ENCODE results near the gene SGTA.
"Not testable (repeated sequence)": the region's sequence is repeated elsewhere in the genome, so short reads cannot be mapped to it uniquely, and the experiment has no call there.

Gene SGTA

DNA sequence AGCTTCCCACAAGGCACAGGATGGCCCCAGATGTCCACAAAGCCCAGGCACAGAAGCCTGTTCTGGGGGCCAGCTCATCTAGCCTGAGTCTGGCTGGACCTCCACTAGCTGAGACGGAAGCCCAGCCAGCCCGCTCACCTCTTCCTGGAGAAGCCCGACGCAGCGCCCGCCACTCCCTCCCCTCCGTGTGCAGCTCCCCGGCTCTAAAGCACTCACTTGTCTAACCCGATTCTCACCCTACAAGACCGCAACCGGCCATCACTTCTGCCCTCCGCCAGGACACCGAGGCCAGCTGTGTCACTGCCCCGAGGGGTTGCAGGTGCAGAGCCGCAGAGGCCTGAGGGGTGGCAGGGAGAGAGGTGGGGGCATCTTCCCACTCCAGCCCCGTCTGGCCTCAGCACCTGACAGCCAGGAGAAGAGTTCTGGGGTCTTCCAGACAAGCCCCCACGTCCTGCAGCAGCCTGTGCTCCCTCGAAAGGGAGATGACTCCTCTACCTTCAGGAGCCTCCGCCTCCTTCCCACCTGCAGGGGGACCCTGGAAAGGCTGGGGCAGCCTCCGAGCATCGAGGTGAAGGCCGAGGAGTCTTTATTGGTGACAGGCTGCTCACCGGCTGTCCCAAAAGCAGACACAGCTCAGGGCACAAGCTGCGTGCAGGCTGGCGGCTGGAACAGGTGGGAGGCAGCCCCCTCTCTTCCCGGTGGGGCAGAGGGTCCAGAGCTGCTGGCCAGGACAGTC lies 56.0 kb downstream of the SGTA start:
- DNase-seq (ENCODE audit: low read depth in 2 of 2): no peak

DNA sequence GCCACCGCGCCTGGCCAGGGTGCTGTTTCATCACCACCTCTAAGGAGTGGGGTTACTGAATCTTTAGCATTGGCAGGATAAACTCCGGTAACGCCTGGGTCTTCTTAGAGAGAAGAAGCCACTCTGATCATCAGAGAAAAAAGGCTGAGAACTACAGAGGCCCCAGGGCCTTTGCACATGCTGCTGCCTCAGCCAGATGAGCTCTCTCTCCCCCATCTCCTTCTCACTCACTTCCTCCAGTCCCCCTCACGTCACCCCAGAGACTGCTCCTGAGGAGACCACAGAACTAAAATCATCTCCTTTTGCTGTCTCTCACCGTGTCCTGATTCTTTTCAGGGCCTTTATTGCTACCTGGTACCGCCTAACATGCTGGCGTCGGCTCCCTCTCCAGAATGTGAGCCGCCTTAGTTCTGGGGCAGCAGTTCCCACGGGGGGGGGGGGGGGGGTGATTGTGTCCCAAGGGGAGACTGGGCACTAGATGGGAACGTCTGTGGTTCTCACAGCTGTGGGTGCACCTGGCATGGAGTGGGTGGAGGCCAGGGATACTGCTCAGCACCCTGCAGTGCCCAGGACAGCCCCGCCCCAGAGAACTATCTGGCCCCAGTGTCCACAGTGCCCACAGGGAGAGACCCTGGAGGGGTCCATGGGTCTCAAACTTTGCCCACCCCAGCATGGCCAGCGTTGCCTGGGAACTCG lies 56.8 kb downstream of the SGTA start:
- DNase-seq (ENCODE audit: low read depth in 2 of 2): no peak

DNA sequence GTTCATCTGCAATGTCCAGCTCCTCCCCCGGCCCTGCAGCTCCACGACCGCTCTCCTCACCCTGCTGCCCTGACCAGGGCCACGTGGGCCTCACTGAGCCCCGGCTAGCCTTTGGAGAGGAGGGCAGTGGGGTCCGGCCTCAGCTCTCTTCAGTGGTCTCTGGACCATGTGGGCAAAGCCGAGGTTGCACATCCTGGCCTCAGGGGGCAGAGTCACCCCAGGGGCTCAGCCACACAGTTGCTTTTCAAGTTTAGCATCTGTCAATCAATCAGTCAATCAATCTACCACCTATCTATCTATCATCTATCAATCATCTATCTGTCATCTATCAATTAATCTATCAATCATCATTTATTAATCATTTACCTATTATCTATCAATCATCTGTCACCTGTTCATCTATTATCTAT lies 58.9 kb downstream of the SGTA start:
- no peak for DNase-seq (ENCODE audit: low read depth in 2 of 2)

DNA sequence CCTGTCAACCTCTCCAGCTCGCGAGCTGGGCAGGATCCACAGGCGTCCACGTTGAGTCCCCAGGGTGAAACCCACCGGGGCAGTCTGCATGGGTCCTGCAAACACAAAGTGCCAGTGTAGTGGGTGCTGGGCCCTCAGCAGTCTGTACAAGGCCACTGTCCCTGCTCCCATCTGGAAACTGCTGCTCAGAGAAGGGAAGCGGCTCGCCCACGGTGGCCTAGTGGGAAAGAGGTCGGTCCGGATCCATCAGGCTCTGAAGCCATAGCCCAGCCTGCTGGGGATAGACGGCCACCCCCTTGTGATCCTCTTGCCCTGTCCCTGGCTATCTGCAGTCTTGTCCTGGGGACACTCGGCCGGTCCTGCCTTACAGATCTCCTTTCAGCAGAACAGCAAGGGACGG lies 59.3 kb downstream of the SGTA start:
- no peak for DNase-seq (ENCODE audit: low read depth in 2 of 2)

DNA sequence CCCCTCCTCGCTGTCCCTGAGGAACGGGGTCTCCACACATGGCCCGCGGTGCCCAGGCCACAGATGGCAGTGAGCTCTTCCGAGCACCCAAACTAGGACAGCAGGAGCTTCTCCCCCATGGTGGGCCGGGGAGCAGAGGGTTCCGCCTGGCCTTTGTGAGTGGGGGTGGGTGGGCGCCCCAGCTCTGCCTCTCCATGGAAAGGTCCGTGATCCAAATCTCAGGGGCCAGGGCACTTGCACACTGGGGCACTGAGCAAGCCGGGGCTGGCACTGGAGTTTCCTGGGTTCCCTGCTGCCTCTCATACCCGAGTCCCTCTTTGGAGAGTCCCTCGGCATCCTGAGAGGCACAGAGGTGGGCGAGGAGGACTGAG lies 59.7 kb downstream of the SGTA start:
- no peak for DNase-seq (ENCODE audit: low read depth in 2 of 2)

DNA sequence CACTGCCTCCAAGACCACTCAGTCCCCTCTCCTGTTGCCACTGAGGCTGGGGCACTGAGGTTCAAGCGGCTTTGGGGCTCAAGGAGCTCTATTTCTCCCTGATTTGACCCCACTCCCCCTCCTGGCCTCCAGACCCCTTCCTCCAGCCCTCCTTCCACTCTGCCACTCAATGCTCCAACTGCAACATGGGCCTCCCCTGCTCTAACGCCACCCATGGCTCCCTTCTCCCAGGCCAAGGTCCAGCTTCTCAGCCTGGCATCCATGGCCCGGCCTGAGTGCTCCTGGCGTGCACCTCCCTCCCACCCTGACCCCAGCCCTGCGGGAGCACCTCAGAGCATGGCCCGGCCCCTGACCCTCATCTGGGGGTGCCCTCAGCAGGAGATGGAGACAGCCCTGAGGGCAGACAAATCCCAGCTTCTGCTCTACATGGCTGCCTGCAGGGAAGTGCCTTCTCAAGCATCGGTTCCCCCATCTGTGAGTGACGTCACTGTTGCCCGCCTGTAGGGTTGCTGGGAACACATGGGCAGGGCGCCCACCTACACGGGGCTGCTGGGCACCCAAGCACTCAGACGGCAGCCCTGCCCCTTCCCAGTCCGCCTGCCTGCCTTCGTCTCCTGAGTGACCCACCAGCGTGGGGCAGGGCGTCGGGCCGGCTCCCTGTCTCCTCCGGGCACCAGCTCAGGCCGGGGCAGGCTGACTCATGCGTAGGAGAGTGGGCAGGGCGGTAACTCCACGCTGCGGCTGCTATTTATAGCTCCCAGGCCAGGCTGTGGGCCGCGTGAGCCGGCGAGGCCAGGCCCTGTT lies 60.3 kb downstream of the SGTA start:
- DNase-seq (ENCODE audit: low read depth in 2 of 2): no peak

DNA sequence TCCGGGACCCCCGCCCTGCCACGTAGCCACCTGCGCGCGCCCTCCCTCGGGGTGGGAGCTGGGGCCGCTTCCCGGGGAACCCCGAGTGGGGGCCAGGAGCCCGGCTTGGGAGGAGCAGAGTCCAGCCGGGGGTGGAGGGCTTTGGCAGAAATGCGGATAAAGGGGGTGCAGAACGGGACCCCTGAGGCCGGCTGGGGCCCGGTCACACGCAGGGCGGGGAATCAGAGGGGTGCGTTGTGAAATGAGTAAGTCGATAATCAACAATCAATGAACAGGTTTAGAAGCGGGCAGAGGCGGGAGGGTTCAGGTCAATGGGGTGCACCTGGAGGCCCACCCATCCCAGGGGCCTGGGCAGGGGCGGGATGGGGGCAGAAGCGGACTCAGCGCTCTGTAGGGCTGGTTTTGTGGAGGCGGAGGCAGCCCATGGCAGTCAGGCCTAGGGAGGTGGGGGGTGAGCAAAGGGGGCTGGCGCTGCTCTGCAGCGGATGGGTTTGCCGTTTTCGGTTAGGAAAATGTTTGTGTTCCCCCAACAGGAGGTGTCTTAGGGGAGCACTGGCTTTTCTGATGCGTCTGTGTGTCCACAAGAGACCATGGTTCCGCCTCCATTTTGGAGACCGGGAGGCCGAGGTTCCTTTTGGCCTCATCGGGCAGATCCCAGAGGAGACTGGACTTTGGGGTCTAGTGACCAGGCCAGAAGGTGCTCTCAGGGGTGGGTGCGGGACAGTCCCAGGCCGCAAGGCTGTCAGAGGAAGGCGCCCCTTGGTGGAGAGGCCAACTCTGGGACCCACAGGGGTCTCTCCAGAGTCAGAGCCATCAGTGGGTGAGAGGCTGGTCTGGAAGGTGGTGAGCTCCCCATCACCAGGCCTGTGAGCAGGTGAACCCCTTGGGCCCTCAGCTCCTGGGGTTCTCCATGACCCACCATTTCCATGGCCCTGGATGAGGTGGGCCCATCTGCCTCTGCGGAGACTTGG lies 61.2 kb downstream of the SGTA start:
- no peak for DNase-seq (ENCODE audit: low read depth in 2 of 2)

DNA sequence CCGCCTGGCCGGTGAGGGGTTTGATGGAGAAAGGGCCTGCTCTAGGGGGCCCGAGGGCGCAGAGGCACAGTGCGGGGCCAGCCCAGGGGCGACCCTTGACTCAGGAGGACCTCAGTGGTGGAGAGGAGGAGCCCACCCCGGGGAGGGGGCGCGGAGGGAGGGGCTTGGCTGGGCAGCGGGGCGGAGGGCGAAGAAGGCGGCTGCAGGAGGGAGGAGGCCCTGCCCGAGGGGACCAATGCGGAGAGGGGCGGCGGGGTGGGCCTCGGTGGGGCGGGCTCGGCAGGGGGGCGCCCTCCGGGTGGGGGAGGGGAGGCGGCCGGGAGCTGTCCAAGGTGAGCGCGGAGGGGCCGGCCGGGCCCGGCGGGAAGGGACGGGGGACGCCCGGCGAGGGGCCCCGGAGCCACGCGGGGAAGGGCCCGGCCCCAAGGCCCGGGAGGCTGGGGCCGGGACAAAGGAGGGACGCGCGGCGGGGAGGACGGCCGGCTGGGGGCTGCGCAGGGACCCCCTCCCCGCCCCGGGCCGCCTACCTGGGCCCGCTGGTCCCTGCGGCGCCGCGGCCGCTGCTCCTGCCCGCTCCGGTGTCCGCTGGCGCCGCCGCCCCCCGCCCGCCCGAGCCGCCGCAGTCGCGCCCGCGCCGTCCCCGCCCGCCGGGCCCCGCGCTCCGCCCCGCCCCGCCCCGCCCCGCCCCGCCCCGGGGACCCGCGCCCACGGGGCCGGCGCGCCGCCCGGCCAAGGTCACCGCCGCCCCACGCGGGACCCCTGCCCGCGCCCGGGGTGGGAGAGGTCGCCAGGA lies 62.1 kb downstream of the SGTA start, which contains the start of gene DIRAS1:
TSS of gene DIRAS1 (minus strand) at position 596 of the 793 bp plus-strand sequence. CDS start 3,566 bp downstream, outside the sequence.
- DNase-seq (ENCODE audit: low read depth in 2 of 2): no peak

DNA sequence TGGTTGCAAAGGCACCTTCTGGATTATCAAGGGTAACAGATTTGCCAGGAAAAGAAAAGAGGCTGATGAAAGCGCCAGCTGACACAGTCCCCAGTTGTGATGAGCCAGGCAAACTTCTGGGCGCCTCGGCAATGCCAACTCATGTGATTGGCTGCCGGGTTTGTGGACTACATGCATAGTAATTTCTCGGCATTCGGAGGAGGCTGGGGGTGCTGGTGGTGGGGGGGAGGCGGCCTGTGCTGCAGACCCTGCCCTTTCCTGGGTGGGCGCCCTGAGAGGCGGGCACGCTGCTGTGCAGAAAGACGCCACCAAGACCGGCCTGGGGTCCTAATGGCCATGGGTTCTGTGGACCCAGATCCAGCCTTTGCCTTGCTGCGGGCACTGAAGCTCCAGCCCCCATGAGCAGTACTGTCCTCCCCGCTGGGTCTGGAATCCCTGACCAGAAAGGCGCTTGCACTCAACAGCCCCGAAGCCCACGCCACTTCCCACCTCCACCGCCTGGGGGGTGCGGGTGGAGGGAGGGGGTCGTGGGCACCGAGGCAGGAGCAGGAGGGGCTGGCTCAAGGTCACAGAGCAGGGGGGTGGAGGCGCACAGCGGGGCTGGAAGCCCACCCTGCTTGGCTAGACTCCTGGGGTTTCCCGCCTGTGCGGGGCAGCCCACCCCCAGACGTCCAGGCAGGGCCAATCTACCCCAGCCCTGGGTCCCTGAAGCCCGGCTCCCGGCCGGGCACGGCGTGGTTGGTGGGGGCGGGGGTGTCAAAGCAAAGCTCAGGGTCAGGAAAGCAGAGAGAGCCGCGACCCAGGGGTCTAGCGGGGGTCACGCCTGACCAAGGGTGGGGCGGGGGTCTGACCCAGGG lies 62.9 kb downstream of the SGTA start:
- no peak for DNase-seq (ENCODE audit: low read depth in 2 of 2)

DNA sequence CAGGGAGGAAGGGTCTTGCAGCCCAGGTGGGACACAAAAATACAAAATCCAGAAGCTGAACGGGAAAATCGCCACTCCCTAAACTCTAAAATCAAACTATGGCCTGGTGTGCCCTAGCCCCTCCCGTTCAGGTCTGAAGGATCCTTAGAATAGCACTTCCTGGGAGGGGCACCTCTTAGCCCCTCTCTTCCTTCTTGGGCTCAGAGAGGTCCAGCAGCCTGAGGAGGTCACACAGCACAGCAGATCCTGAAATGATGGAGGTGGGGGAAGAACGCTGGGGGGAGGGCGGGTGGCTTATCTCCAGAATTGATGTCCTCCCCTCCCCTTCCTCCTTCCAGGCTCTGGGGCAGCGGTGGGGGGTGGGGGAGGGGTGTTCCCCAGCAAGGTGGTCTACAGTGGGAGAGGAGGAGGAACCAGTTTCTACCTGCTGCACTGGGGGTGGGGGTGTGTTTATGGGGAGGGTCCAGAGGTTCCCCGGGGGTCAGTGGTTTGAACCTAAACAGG lies 63.8 kb downstream of the SGTA start:
- no peak for DNase-seq (ENCODE audit: low read depth in 2 of 2)

DNA sequence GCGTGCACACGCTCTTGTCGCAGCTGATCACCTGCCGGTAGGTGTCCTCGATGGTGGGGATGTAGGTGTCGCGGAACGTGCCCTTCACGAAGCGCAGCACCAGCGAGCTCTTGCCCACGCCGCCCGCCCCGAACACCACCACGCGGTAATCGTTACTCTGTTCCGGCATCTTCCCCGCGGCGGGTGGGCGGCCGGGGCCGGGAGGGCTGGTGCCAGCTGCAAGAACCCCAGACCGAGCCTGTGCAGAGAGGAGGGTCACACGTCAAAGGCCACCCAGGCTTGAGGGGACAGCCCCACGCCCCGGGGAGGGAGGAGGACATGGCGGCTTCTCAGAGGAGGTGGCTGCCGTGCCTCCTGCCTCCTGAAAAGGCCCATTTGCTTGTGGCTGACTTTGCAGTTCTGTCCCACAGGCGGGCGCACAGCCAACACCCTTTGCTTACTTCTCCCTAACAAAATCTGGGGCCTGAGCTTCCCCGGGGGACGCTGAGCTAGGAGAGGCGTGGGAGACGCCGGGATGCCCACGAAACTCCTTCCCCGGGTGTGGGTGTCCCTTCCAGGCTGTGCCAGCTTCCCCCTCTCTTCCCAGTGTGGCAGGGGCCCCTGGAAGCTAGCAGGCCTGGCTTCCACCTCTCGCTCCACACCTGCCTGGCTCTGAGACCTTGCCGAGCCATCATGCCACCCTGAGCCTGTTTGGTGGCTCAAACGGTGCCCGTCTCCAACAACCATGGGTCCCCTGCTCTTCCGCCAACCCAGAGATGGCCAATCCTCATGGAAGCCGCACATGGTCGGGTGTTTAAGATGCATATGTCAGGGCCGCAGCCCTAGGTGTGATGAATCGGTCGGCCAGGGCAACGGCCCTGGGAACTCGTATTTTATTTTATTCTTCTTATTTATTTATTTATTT lies 65.2 kb downstream of the SGTA start:
- DNase-seq (ENCODE audit: low read depth in 2 of 2): no peak

DNA sequence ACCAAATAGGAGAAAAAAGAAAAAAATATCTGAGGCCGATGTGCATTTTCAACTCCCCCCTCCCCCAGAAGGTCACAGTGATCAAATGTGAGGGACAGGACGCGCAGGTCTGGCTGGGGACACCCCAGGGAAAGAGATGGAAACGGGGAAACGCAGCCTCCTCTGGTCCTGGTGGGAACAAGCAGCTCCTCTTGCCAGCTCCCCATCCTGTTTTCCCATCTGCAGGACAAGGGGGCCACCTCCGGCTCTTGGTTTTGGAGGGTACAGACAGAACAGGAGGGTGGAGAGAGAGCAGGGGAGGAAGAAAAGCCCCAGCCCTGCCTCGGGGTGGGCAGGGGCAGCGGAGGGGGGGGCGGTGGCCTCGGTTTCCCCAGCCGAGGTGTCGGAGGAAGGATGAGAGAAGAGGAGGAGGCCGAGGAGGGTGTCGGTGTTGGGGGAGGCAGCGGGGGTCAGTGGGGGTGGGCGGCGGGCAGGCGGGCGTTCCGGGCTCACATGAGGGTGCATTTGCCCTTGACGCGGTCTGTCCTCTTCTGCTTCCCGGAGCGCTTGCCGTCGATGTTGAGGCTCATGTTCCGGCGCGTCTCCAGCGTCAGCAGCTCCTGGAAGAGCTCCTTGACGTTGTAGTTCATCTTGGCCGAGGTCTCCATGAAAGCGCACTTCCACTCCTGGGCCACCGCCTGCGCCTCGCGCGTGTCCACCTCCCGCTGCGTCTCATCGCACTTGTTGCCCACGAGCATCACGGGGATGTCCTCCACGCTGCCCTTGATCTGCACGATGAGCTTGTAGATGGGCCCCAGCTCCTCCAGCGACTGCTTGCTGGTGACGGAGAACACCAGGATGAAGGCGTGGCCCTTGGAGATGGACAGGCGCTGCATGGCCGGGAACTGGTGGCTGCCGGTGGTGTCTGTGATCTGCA lies 66.1 kb downstream of the SGTA start:
- no peak for DNase-seq (ENCODE audit: low read depth in 2 of 2)

DNA sequence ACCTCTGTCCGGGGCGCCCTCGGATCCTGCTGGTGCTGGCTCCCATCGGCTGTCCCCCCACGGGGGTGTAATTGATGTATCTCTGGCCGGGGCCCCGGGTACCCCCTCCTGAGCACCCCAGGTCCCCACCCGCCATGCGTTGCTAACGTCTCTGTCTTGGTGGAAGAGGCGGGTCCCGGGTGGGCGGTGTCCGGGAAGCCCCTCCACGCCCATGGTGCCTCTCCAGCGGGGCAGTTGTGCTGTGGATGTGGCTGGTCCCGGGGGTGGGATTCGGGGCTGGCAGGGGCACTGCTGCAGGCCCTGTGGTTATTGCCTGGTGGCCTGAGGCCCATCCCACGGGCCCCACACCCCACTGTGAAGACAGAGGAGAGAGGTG lies 66.8 kb downstream of the SGTA start:
- no peak for DNase-seq (ENCODE audit: low read depth in 2 of 2)

DNA sequence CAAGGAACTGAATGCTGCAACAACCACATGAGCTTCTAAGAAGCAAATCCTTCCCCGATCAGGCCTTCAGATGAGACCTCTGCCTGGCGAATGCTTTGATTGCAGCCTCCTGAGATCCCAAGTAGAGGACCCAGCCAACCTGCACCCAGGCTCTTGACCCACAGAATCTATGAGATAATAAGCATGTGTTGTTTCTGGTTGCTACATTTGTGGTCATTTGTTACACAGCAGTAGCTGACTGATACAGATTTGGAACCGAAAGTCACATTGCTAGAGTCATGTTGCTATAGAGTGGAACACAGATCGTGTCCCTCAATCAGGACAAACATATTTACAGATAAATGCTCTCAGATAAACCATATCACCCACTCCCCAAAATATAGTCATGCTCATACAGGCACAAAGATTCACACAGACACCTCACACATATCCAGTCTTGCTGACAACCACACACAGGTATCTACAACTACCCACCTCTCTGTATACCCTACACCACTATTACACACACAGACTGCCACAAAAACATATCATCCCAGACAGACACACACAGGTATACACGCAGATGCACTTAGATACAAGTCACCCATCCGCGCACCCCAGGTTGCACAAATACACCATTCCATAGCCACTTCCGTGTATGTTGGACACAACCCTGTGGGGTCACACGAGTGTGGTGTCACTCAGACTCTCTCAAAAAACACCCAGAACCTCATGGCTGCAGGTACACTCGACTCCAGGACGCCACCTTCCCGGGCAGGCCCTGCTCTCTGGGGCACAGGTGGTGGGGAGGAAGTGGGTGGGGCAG lies 67.4 kb downstream of the SGTA start:
- DNase-seq (ENCODE audit: low read depth in 2 of 2): no peak

DNA sequence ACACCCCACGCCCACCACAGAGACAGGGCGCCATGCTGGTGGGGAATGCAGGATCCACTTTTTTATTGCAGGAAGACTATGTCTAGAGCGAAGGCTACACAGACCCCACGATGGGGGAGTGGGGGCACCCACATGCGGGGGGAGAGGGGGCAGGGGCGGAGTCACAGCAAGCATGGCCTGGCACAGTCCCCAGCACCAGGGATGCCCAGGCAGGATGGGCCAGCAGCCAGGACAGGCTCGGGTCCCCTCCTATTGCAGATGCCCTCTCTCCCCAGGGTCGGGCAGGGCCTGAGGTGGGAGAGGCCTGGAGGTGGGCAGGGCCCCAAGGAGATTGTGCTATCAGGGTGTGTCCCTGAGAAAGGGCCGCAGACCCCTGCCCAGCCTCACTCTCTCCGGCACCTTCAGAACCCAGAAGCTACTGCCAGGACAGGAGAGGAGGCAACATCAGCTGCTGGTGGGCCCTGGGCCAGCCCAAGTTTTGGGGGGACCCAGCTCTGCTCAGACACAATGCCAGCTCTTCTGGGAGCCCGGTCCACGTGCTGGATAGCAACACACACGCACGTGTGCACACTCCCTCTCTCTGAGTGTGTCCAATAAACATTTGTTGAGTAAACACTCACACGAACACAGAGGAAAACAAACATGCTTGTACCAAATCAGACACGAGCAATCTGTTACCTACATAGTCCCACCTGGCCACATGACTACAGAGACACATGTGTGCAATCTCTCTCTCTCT lies 68.4 kb downstream of the SGTA start:
- no peak for DNase-seq (ENCODE audit: low read depth in 2 of 2)

DNA sequence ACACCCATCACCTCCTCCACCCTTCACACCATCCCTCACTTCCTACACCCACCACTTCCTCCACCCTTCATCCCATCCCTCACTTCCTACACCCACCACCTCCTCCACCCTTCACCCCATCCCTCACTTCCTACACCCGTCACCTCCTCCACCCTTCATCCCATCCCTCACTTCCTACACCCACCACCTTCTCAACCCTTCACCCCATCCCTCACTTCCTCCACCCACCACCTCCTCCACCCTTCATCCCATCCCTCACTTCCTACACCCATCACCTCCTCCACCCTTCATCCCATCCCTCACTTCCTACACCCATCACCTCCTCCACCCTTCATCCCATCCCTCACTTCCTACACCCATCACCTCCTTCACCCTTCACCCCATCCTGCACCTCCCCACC lies 69.0 kb downstream of the SGTA start:
- DNase-seq (ENCODE audit: low read depth in 2 of 2): not testable (repeated sequence)
